BLaER1 (cell line): ENCODE measurements around the gene HIPK1.

Experiments used
- H3K27ac ChIP-seq: shearing (Covaris generic); formaldehyde crosslinking; 2 replicates; pipeline ENCODE4 v1.8.1; 2022
- H3K27me3 ChIP-seq: shearing (Covaris generic); formaldehyde crosslinking; 2 replicates; pipeline ENCODE4 v1.8.1; 2022
- H3K36me3 ChIP-seq: shearing (Covaris generic); formaldehyde crosslinking; 2 replicates; pipeline ENCODE4 v1.8.1; 2022
- H3K4me1 ChIP-seq: shearing (Covaris generic); formaldehyde crosslinking; 2 replicates; pipeline ENCODE4 v1.8.1; 2022
- H3K4me2 ChIP-seq: shearing (Covaris generic); formaldehyde crosslinking; 2 replicates; pipeline ENCODE4 v1.8.1; 2022
- H3K4me3 ChIP-seq: shearing (Covaris generic); formaldehyde crosslinking; 2 replicates; pipeline ENCODE4 v1.8.1; 2022
- H3K9ac ChIP-seq: shearing (Covaris generic); formaldehyde crosslinking; 2 replicates; pipeline ENCODE4 v1.8.1; 2022
- H3K9me3 ChIP-seq: shearing (Covaris generic); formaldehyde crosslinking; 2 replicates; pipeline ENCODE4 v1.8.1; 2022
- H4K20me1 ChIP-seq: shearing (Covaris generic); formaldehyde crosslinking; 2 replicates; pipeline ENCODE4 v1.8.1; 2022
- Cebpa-rat ChIP-seq: shearing (Covaris generic); IDR thresholded peaks from 2 replicates; pipeline ENCODE4 v1.8.1; 2022

Gene HIPK1

DNA sequence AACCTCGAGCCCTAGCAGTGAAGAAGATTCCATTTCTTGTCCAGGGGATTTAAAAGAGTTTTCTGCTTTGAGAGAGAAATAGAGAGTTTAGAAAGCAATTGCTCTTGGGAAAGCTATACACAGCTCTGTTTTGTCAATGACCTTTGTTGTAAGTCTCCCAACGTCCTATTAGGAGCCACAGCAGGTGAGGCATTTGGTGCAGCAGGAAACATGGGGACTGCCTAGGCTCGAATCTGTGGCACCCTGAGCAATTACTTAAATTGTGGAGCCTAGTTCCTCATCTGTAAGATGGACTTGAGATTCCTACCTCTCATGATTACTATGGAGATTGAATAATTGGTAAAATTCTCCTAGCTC is 15.8 kb upstream of the HIPK1 start:
- no peak overlapping the region for H3K4me2 ChIP-seq
- H3K4me3 ChIP-seq, result no peak overlapping the region
- TF ChIP-seq Cebpa-rat, result no peak
- 0 out of 2 replicates have a peak, but pooled peaks cover 2% of the 10 kb centered on the region for H3K4me1 ChIP-seq
- H3K9me3 ChIP-seq, result no peaks in the 10 kb centered on the region
- H3K9ac ChIP-seq, result no peak overlapping the region
- no peaks in the 10 kb centered on the region for H4K20me1 ChIP-seq
- no peaks in the 10 kb centered on the region; the same call in 1 of the 2 replicates for H3K27me3 ChIP-seq
- peaks cover 59% of the 10 kb centered on the region for H3K36me3 ChIP-seq
- no peak overlapping the region for H3K27ac ChIP-seq

DNA sequence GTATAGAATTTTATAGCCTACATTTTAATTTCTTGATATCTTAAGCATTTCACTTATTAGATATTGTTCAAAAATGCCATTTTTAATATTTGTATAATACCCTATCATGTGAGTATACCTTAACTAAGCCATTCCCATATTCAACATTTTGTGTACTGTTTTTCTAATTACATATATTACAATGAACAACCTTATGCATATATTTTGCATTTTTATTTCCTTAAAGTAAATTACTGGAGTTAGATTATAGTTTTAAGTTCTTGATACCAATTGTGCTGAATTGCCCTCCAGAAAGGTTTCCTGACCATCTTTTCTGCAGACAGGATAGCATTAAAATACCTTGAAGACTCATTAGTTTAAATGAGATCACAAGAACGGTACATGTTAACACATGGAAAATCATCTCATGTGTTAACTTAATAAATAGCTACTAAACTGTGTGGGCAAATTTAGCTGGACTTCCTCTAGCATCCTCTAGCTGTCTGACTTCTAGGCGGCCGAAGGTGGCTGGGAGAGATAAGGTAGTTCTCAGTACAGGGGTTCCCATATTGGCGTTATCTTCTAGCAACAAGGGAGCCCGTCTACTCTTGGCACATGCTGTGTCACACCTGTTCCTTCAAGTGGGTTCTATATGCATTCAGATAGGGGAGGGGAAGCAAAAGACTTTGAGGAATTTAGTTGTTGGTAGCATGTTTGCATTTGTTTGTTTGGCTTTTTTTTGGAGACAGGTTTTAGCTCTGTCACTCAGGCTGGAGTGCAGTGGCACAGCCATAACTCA is 15.0 kb upstream of the HIPK1 start:
- Histone ChIP-seq H3K36me3 (peaks cover 51% of the 10 kb centered on the region), H3K27me3 (no peaks in the 10 kb centered on the region; the same call in 1 of the 2 replicates), H3K9ac (no peak overlapping the region), H3K4me1 (no peaks in the 10 kb centered on the region), H4K20me1 (no peaks in the 10 kb centered on the region), H3K4me3 (no peak overlapping the region), H3K4me2 (no peak overlapping the region), H3K9me3 (no peaks in the 10 kb centered on the region), H3K27ac (no peak overlapping the region)
- no peak for TF ChIP-seq Cebpa-rat

DNA sequence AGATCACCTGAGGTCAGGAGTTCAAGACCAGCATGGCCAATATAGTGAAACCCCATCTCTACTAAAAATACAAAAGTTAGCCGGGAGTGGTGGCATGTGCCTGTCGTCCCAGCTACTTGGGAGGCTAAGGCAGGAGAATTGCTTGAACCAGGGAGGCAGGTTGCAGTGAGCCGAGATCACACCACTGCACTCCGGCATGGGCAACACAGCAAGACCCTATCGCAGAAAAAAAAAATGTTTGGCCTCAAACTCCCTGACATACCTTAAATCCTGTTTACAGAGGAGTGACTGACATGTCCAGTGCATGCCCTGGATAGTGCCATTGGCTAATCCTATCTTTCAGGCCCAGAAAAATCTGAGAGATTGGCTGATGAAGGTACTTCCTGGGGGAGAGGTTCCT is 12.2 kb upstream of the HIPK1 start:
- no peaks in the 10 kb centered on the region for H3K4me1 ChIP-seq
- H4K20me1 ChIP-seq, result no peaks in the 10 kb centered on the region
- no peak overlapping the region for H3K9ac ChIP-seq
- H3K27ac ChIP-seq, result no peak overlapping the region
- no peak overlapping the region for H3K4me3 ChIP-seq
- no peaks in the 10 kb centered on the region for H3K9me3 ChIP-seq
- no peak overlapping the region for H3K4me2 ChIP-seq
- peaks cover 25% of the 10 kb centered on the region for H3K36me3 ChIP-seq
- H3K27me3 ChIP-seq, result no peaks in the 10 kb centered on the region; the same call in 1 of the 2 replicates
- TF ChIP-seq Cebpa-rat, result no peak

DNA sequence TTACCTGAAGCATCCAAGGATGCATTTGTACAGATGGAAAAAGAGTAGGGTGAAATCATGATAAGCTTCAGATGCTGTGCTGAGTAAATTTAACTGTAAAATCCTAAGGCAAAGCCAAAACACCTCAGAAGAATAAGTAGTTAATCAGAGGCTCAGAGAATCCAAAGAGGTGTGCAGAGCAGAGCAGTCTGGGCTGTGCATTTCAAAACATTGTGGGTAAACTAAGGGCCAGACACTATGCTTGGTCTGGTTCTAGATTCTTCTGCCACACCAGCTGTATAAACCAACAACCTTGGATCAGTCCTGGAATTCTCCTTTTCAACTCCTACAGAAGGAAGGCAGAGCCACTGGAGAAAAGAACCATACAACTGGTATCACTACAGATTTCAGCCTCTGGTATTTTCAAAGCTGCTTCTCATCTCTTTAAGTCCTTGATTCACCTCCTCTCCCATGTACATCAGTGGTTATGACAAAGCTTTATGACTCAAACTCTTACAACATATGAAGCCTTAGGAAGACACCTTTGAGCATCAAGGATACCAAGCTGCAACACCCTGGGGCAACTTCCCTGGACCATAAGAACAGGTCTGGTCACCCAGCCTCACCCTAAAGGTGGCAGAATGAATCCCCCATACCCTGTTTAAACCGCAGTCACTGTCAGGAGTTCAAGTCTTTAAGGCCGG is 11.6 kb upstream of the HIPK1 start:
- H3K4me1 ChIP-seq, result no peaks in the 10 kb centered on the region
- no peak for TF ChIP-seq Cebpa-rat
- H3K4me3 ChIP-seq, result no peak overlapping the region
- no peak overlapping the region for H3K9ac ChIP-seq
- H3K9me3 ChIP-seq, result no peaks in the 10 kb centered on the region
- no peaks in the 10 kb centered on the region for H4K20me1 ChIP-seq
- no peak overlapping the region for H3K4me2 ChIP-seq
- no peaks in the 10 kb centered on the region; the same call in 1 of the 2 replicates for H3K27me3 ChIP-seq
- H3K27ac ChIP-seq, result no peak overlapping the region
- H3K36me3 ChIP-seq, result peaks cover 20% of the 10 kb centered on the region

DNA sequence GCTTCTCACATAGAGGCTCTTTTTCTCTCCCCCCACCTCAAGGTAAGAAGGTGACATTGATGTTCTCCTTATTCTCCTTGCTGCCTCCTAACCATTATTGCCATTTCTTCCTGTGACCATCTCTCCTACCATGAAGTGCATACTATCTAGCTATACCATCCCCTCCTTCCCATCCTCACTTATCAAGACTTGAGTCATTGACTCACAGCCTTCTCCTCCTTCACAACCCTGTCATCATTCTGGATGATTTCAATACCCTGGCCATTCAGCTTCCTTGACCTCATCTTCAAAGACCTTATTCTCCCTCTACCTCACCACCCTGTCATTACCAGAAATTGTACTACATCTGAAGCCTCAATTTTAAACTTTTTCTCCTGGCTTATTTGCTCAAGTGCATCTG is 10.9 kb upstream of the HIPK1 start:
- H3K27ac ChIP-seq, result no peak overlapping the region
- H3K4me1 ChIP-seq, result no peaks in the 10 kb centered on the region
- H3K4me3 ChIP-seq, result no peak overlapping the region
- H3K27me3 ChIP-seq, result no peaks in the 10 kb centered on the region; the same call in 1 of the 2 replicates
- H3K4me2 ChIP-seq, result no peak overlapping the region
- no peak for TF ChIP-seq Cebpa-rat
- H3K9ac ChIP-seq, result no peak overlapping the region
- peaks cover 13% of the 10 kb centered on the region; the same call in 1 of the 2 replicates for H3K36me3 ChIP-seq
- H4K20me1 ChIP-seq, result no peaks in the 10 kb centered on the region
- no peaks in the 10 kb centered on the region for H3K9me3 ChIP-seq

DNA sequence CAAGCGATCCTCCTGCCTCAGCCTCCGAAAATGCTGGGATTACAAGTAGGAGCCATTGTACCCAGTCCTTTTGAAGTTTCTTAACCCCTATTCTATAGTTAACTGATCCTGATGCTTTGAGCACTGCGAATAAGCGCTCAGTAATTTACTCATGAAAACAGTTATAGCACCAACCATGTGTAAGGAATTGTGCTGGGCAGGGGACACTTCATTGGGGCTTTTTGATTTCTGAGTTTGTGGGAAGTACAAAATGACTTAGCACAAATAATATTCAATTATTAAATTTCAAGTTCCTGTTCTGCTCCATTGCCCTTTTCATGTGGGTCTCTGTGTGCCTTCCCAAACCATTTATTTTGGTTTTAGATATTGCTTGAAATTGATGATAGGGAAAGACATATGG is 6.2 kb upstream of the HIPK1 start:
- Histone ChIP-seq H3K9ac (no peak overlapping the region), H3K4me3 (no peak overlapping the region), H3K4me1 (peaks cover 10% of the 10 kb centered on the region), H3K9me3 (no peaks in the 10 kb centered on the region), H4K20me1 (no peaks in the 10 kb centered on the region), H3K27me3 (no peaks in the 10 kb centered on the region; the same call in 1 of the 2 replicates), H3K4me2 (no peak overlapping the region), H3K27ac (no peak overlapping the region), H3K36me3 (no peaks in the 10 kb centered on the region)
- no peak for TF ChIP-seq Cebpa-rat

DNA sequence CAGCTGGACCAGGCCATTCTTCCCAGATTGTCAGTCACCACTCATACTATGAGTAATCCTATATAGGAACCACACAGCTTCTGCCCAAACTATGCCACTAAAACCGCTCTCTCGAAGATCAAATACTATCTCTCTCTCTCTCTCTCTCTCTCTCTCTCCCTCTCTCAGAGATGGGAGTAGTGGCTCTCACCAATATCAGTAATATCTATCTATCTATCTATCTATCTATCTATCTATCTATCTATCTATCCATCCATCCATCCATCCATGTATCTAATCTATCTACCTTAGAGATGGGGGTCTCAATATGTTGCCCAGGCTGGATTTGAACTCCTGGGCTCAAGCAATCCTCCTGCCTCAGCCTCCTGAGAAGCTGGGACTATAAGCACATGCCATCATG is 4.7 kb upstream of the HIPK1 start:
- no peak overlapping the region for H3K4me2 ChIP-seq
- no peak overlapping the region for H3K9ac ChIP-seq
- H3K27ac ChIP-seq, result no peak overlapping the region
- H3K9me3 ChIP-seq, result no peaks in the 10 kb centered on the region
- H4K20me1 ChIP-seq, result no peaks in the 10 kb centered on the region
- TF ChIP-seq Cebpa-rat, result no peak
- no peaks in the 10 kb centered on the region for H3K36me3 ChIP-seq
- H3K27me3 ChIP-seq, result no peaks in the 10 kb centered on the region
- peaks cover 18% of the 10 kb centered on the region for H3K4me1 ChIP-seq
- no peak overlapping the region for H3K4me3 ChIP-seq

DNA sequence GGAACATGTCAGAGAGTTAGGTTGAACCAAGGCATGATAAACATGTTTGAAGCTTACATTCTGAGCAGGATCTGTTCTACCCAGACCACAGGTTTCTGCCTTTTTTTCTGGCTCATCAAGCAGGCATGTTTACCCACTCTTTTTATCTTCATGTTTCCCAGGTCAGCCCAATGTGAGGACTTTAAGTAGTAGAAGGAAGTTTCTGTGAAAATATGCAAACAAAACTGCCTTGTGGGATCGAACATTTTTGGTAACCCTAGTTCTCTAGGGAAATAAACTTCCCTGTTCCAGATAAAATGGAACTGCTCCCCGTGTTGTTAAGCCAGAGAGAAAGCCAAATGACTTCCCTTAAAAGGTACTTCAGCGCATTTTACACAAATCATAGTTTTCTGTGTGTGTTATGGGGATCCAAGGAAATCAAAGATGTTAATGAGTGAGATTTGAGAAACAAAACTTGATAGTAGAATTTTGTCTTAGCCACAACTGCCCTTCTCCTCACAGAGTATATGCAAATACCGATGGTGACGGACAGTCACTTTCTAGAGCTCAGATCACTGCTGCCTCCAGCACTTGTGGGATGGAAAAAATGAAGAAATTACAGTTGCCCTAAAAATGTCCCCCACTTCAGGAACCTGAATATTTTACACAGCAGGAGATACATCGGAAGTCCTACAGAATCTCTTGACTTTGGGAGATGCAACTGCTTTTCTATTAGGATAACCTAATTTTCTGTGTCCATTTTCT is 765 bp upstream of the HIPK1 start:
- Histone ChIP-seq H3K4me1 (peaks cover 47% of the 10 kb centered on the region), H3K9me3 (no peaks in the 10 kb centered on the region), H3K4me2 (peak overlapping the region; percentile 93), H3K4me3 (peak overlapping the region; percentile 96), H4K20me1 (peaks cover 36% of the 10 kb centered on the region), H3K27ac (peak overlapping the region; percentile 91), H3K27me3 (no peaks in the 10 kb centered on the region), H3K36me3 (no peaks in the 10 kb centered on the region), H3K9ac (peak overlapping the region; percentile 89)
- no peak for TF ChIP-seq Cebpa-rat

DNA sequence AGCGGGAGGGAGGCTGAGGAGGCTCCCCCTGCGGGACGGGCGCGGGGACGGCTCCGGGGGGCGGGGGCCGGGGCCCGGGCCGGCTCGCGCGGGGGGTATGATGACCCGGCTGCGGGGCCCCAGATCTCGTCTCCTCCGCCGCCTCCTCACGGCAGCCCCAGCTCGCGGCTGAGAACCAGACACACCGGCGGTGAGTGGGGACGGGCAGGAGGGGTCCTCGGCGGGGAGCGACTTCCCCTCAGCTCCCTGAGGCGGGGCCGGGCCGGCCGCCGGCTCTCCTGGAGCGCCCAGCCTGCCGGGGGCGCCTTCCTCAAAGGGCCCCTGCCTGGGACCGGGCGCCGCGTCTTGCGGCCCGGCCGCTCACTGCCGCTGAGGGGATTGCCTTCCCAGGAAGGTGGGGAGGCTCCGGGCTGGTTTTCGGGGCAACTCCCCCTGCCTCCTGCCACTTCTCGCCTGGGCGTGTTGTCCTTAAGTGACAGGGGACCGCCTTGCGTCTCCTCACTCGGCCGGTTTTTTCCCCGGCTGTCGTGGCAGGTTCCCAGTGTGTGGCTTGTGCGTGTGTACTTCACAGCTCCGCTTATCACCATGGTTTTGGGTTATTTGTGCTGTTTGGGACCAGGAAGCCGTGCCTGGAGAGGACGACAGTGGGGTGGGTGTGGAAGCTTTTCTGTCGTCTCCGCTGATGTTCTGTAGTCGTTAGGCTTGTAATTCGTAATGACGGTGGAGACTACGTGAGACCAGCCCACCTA is 800 bp downstream of the HIPK1 start:
- Histone ChIP-seq H3K4me2 (peak overlapping the region; percentile 86), H3K4me1 (peaks cover 53% of the 10 kb centered on the region), H3K9ac (peak overlapping the region; percentile 89), H3K27ac (peak overlapping the region; percentile 91), H4K20me1 (peaks cover 52% of the 10 kb centered on the region), H3K36me3 (no peaks in the 10 kb centered on the region; the same call in 1 of the 2 replicates), H3K9me3 (0 out of 2 replicates have a peak, but pooled peaks cover under 1% of the 10 kb centered on the region), H3K4me3 (peak overlapping the region; percentile 96), H3K27me3 (no peaks in the 10 kb centered on the region)
- TF ChIP-seq Cebpa-rat, result no peak
